Psoas muscle (tissue), 8 donors: ENCODE results near the gene LLGL1. TPM values are rescaled to one million over a fixed set of nuclear protein-coding genes. Genes with fewer than 3 reads are reported as not detected.

ENCODE experiments used
- ATAC-seq, 4 donors: fragments of 200-7000 bp; cut with Tn5 transposase; one replicate each; pipeline ENCODE4 v1.9.1; 2020; ENCODE audit warnings: moderate library complexity in 3 of 4, mild to moderate bottlenecking in 2 of 4
- DNase-seq, 2 donors: peaks; one replicate each; pipeline ENCODE4 v3.0.0-alpha.2; 2020
- H3K27ac ChIP-seq: fragments of 200-600 bp; one replicate; pipeline ENCODE4 v1.8.0; 2022
- H3K27me3 ChIP-seq, 3 donors: fragments of 200-600 bp in 1 of 3; one replicate each; pipeline versions ENCODE4 v1.6.1 to v1.8.0; 2013 to 2022; ENCODE audit warnings: low read length in 2 of 3, mild to moderate bottlenecking in 2 of 3, moderate library complexity in 1 of 3; ENCODE audit not compliant: insufficient read depth in 3 of 3
- H3K36me3 ChIP-seq, 2 donors: fragments of 200-600 bp in 1 of 2; one replicate each; pipeline versions ENCODE4 v1.6.1 to v1.8.0; 2013 to 2022; ENCODE audit warnings: low read depth in 1 of 2, mild to moderate bottlenecking in 1 of 2, moderate library complexity in 1 of 2; ENCODE audit not compliant: insufficient read depth in 1 of 2
- H3K4me1 ChIP-seq: fragments of 200-600 bp; one replicate; pipeline ENCODE4 v1.8.0; 2022
- H3K4me3 ChIP-seq: fragments of 200-600 bp; one replicate; pipeline ENCODE4 v1.8.0; 2022; ENCODE audit warnings: mild to moderate bottlenecking
- H3K9me3 ChIP-seq: fragments of 200-600 bp; one replicate; pipeline ENCODE4 v1.8.0; 2022
- CTCF ChIP-seq: fragments of 200-600 bp; IDR thresholded peaks from one replicate; pipeline ENCODE4 v1.8.0; 2022; ENCODE audit warnings: antibody characterized with exemption
- WGBS, 3 donors: extraction: QIAGEN DNeasy Blood & Tissue Kit; methylation state at CpG; one replicate each; pipeline versions ENCODE4 v1.1.6 to v1.1.7; 2013; 5-methylcytosine and 5-hydroxymethylcytosine counted together
- intact Hi-C, 2 donors: fragments of 100-400 bp; cut with DNase I; formaldehyde crosslinking; loops; one replicate each; pipeline versions ENCODE4 v1.11.0 to v1.14.2; 2022
- polyA plus RNA-seq, 3 donors: library from polyadenylated mRNA; stranded (reverse); fragments of 200-250 nt; gene quantifications; one replicate each; pipeline ENCODE4 v1.2.3, GENCODE V29; 2013
- total RNA-seq, 4 donors: library from RNA; stranded (reverse); fragmentation: NEBNext Ultra II Directional in 2 of 4; extraction: Animal tissue kit (Norgen Biotek cat#: 25700) in 2 of 4; gene quantifications; one replicate each; pipeline versions ENCODE4 v1.2.1 to v1.2.4, GENCODE V29; 2021 to 2023
- donor health status: healthy with polysubstance abuse.
- donor health status: DM: no; HTN: no; CAD: no; lungs with moderate emphysema.
- donor health status: Bipolar disorder and iron deficiency.
- donor health status: healthy.
- donor health status: DM: yes; HTN: yes; CAD: no.
- donor health status: DM: no; HTN: no; CAD: no.
- donor health status: DM: no; HTN: no; CAD: no.
- donor health status: DM: yes; HTN: yes; CAD: no.

The LLGL1 gene
- total and polyA plus RNA-seq, 7 donors: 5.1 to 9.5 (median 8.2) TPM

DNA sequence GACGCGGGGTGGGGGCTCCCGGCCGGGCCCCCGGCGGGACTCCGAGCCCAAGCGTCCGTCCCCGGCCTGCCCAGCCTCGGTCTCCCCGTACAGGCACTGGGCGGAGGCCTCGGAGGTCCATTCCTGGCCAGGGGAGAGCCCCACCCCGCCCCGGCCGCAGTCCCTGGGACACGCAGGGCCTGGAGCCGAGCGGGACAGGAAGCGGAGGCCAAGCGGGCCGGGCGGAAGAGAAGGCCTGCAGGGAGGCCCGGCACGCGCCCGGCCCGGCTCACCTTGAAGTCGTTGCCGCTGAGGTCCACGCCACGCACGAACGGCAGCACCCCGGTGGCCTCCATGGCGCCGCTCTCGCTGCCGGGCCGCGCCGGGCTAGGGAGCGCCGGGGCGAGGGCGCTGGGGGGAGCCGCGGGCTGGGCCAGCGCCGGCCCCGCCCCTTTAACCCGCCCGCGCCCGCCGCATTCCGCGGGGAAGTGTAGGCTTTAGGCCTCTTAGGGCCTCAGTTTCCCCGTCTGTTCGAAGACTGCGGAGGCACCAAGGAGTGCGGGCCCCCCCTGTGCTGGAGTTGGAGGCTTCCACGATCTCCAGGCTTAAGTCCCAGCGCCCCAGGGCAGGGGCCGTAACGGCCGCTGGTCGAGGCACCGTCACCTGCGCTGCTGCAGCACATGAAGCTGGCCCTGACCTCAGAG is 33.1 kb downstream of the LLGL1 start, which contains the start of gene FLII:
Gene FLII (minus strand): TSS at position 383 of the 683 bp plus-strand sequence. CDS start 48 bp downstream, at position 335.
- ATAC-seq: peak; percentile 42 to 57 (median 55)
- Histone ChIP-seq H3K4me1 (peaks cover 58% of the 10 kb centered on the region), H3K4me3 (peak within 1 kb of the TSS; percentile 98), H3K9me3 (no peaks in the 10 kb centered on the region), H3K27me3 (no peaks in the 10 kb centered on the region), H3K36me3 (peaks cover 0 to 42% of the 10 kb centered on the region in 2 donors), H3K27ac (peak within 1 kb of the TSS; percentile 100)
- TF ChIP-seq CTCF: no peak
- WGBS, 3 donors: 0 to 1% (median 0%) methylated on average over 58 to 71 of the region's 71 CpGs
- intact Hi-C loops: loop anchor here in 1 of 2 donors (5.0 kb wide), 1 partner anchor 59 kb away; the partner anchor contains the start of gene SMCR8
- no peak for DNase-seq

DNA sequence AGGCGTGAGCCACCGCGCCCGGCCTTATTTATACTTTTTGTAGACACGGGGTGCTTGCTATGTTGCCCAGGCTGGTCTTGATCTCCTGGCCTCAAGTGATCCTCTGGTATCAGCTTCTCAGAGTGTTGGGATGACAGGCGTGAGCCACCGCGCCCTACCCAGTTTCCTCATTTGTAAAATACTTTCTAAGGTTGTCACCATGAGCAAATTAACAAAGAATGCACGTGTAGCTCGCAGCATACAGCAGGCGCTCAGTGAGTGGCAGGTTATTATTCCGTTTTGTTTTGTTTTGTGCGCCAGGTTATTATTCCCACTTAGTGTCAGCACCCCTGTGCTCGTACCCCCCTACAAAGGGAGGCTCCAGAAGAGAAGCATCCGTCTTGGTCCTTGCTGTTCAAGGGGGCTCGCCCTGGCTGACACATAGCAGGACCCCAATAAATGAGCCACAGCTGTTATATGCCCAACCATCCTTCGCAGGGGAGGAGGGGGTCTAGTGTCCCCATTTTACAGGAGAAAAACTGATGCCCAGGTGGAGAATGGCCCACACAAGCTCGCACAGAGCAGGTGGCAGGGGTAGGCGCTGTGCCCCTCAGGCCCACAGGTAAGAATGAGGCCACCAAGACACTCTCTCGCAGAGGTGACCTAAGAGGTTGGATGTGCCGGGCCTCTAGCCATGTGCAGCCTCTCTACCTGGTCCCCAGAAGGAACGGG is 34.3 kb downstream of the LLGL1 start:
- WGBS, 3 donors: 53 to 65% (median 58%) methylated on average over 22 of the region's 22 CpGs
- no peak for TF ChIP-seq CTCF
- H3K9me3 ChIP-seq: no peaks in the 10 kb centered on the region
- H3K4me3 ChIP-seq: peak overlapping the region; percentile 98
- no peak for ATAC-seq
- H3K36me3 ChIP-seq: peaks cover 3 to 42% of the 10 kb centered on the region in 2 donors
- peaks cover 64% of the 10 kb centered on the region for H3K4me1 ChIP-seq
- intact Hi-C loops: loop anchor here in 1 of 2 donors (5.0 kb wide), 1 partner anchor 58 kb away; the partner anchor contains the start of gene SMCR8
- H3K27ac ChIP-seq: peak overlapping the region; percentile 100
- no peaks in the 10 kb centered on the region for H3K27me3 ChIP-seq
- DNase-seq: no peak

- peak within 1 kb of the TSS; percentile 100 for H3K27ac ChIP-seq
- DNase-seq (peak; percentile 96 to 98), ATAC-seq (peak; percentile 76 to 82 (median 78))
- peak within 1 kb of the TSS; percentile 98 for H3K4me3 ChIP-seq
- no peaks in the 10 kb centered on the region for H3K9me3 ChIP-seq
- H3K4me1 ChIP-seq: peaks cover 67% of the 10 kb centered on the region
- intact Hi-C loops: no loop called here
- 0% methylated on average over 55 to 72 of the region's 72 CpGs for WGBS, 3 donors
- no peaks in the 10 kb centered on the region for H3K27me3 ChIP-seq
- peaks cover 6 to 42% of the 10 kb centered on the region in 2 donors for H3K36me3 ChIP-seq
- no peak for TF ChIP-seq CTCF
These were observed 35.1 kb downstream of the LLGL1 start, which contains the start of gene MIEF2 for GRCh38 chr17:18260332-18261145. Gene MIEF2, plus strand, starts transcription at chr17:18260662. Its CDS starts 2,059 bp downstream, at chr17:18262721.

DNA sequence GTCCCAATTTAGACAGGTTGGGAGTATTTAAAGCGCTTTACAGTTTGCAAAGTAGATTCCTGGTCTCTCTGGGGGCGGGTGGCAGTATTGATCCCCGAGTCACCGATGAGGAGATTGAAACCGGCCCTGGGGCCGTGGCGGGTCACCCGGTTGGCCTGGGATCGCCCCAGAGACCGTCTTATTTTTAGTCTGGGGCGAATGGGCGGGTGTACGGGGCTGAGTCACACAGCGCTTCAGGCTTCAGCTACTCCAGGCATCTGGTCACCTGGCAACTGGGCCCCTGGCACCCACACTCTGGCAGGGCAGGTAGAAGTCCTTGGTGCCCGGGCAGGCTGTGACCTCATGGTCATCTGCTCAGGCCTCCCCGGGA is 35.7 kb downstream of the LLGL1 start:
- H3K4me1 ChIP-seq: peaks cover 62% of the 10 kb centered on the region
- H3K36me3 ChIP-seq: peaks cover 6 to 42% of the 10 kb centered on the region in 2 donors
- no peaks in the 10 kb centered on the region for H3K27me3 ChIP-seq
- DNase-seq: peak; percentile 88 to 96
- no peaks in the 10 kb centered on the region for H3K9me3 ChIP-seq
- peak; percentile 77 to 80 (median 78) for ATAC-seq
- peak overlapping the region; percentile 100 for H3K27ac ChIP-seq
- 0 to 2% (median 1%) methylated on average over 16 of the region's 16 CpGs for WGBS, 3 donors
- no peak for TF ChIP-seq CTCF
- intact Hi-C loops: no loop called here
- peak overlapping the region; percentile 98 for H3K4me3 ChIP-seq
